SU-DHL-6 (cell line): ENCODE results near the gene PRB3.

Source experiments
- CTCF ChIP-seq: fragments of 200-600 bp; sonication (generic); IDR thresholded peaks from one replicate; pipeline ENCODE4 v1.5.1; 2017; ENCODE audit warnings: antibody characterized with exemption, mild to moderate bottlenecking, low read length, moderate library complexity; ENCODE audit not compliant: insufficient read depth, poor library complexity, severe bottlenecking
- EZH2phosphoT487 ChIP-seq: fragments of 200-600 bp; sonication (generic), shearing (Covaris generic); conservative IDR thresholded peaks from 2 replicates; pipeline ENCODE4 v1.6.1; 2018; ENCODE audit warnings: mild to moderate bottlenecking, antibody characterized with exemption, low read length, moderate library complexity, mixed read lengths

DNA sequence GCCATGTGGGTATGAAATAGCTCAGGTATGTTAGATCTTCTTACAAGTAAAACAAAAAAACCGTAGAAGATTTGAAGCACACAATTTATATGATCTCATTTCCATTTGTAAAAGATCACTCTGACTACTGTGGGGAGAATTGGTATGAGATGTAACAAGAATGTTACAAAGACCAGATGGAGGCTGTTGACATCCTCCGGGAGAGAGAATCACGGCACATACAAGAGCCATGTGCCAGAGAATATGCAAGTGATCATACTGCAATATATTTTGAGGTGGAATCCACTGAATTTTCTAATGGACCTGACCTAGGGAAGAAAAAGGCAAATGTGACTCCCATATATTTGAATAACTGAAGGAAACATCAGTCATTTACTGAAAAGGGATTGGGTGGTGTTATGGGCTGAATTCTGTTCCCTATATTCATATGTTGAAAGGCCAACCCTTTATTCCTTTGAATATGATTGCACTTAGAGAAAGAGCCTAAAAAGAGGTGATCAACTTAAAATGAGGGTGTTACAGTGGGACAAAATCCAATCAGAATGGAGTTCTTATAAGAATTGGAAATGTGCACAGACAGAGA is 29.1 kb downstream of the PRB3 start:
- no peak for TF ChIP-seq CTCF
- no peak for TF ChIP-seq EZH2phosphoT487
